GM18498 (cell line): Measurements from ENCODE around the gene METRNL.
"Not testable (repeated sequence)": the region's sequence is repeated elsewhere in the genome, so short reads cannot be mapped to it uniquely, and the experiment has no call there.

Experiments used
- ATAC-seq: cut with Tn5 transposase; IDR thresholded peaks from one replicate; pipeline ENCODE4 v1.9.1; 2021; ENCODE audit warnings: mild to moderate bottlenecking, moderate library complexity; ENCODE audit not compliant: unreplicated experiment

METRNL gene

GRCh38 chr17:83065660-83066542, 13.5 kb upstream of the METRNL start:
- ATAC-seq, result no peak

DNA sequence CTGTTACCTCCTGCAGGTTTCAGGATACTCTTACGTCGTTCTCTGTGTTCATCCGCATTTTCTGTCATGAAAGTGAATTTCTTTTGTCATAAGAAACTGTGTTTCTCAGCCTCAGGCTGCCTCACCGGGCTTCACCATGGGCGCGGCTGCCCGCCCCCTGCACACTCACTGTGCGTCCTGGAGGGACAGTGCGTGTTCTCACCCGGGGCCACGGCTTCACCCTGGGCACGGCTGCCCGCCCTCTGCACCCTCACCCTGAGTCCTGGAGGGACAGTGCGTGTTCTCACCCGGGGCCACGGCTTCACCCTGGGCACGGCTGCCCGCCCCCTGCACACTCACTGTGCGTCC, 12.9 kb upstream of the METRNL start:
- ATAC-seq, result not testable (repeated sequence)

DNA sequence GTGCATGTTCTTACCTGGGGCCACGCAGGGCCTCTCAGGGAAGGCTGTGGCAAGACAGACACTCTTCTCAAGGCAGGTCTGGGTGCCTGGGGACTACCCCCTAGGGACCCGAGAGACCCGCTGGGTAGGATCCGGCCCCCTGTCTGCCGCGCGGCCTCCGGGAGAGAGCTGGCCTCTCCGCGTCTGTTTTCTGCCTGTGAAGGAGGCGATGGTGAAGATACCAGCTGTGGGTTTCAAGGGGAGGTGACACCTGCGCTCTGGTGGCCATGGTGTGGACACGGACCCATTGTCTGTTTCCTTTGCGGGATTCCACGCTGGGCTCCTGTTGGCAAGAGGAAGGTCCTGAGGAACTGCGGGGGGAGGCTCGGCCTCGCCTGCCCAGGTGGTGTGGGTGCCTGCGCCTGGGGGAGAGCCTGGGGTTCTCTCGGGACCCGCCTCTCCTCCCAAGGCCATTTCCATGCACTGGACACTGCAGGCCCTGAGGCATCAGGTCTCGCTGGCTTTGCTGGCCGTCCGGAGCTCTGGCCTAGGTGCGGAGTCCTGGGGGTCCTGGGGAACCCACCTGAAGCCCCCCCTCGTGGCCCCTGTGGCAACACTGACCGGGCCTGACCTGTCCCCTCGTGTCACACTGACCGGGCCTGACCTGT, 12.2 kb upstream of the METRNL start:
- ATAC-seq, result no peak

DNA sequence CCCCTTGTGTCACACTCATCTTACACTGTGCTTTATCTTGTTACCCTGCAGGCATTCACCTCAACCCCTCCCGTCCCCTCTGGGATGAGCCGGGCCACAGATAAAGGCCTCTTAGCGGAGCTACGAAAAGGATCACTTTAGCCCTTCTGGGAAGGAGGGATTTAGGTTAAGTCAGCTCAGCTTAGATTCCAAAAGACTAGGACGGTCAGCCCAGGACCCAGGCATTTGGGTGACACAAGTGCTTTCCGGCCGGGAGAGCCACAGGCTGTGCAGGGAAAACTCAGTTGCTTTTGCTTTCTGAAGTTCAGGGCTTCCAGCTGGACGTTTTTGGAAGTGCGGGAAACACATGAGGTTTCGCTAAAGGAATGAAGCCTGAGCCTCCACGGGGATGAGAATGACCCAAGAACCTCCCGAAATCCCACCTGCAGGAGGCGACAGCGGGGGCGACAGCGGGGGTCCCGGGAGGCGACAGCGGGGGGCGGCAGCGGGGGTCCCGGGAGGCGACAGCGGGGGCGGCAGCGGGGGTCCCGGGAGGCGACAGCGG, 11.6 kb upstream of the METRNL start:
- no peak for ATAC-seq

- ATAC-seq, result no peak
Measured at GRCh38 chr17:83068641-83069570, 10.5 kb upstream of the METRNL start.

DNA sequence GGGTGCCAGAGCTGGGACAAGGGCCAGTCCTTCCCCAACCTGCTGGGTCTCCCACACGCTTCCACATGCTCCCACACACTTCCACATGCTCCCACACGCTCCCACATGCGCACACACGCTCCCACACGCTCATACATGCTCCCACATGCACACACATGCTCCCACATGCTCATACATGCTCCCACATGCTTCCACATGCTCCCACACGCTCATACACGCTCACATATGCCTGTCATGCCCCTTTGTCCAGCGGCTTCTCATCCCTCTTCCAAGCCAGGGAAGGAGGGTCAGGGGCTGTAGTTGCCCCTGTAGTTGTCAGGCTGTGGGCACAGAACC, 9.9 kb upstream of the METRNL start:
- ATAC-seq, result no peak

DNA sequence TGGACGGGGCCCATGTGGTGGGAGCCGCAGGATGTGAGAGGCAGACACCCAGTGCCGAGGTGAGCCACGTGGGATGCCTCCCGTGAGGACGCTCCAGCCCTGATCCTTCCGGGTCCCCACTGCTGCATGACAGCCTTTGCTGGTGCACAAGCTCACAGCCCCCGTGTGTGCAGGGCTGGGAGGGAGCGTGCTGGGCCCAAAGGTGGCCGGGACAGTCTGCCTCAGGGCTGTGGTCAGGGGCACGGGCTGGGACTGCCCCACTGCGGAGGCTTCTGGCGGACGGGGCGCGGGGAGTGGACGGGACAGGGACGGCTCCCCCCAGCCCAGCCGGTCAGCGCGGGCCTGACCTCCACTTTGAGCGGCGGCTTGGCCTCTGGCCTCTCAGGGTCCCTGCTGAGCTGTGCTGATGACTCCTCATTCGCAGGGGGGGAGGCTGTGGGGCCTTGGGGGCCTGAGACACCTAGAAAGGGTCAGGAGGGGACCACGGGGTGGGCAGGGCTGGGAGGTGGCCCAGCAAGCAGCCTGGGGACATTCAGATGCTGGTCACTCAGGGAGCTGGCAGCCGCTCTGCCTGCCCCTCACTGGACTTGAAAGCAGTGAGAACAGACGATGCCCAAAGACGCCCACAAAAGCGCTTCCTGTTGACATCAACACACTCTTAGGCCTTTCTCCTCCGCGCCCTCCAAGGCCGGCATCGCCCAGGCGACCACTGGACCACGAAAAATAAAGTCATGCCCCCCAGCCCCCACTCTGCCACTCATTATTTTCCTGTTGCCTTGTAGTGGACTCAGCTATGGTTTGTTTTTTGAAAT, 9.3 kb upstream of the METRNL start:
- no peak for ATAC-seq

GRCh38 chr17:83070800-83071341, 8.5 kb upstream of the METRNL start:
- ATAC-seq, result no peak

GRCh38 chr17:83071365-83071764, 8.0 kb upstream of the METRNL start:
- ATAC-seq, result no peak

- ATAC-seq, result no peak
Measured at GRCh38 chr17:83071966-83072562, 7.3 kb upstream of the METRNL start.

DNA sequence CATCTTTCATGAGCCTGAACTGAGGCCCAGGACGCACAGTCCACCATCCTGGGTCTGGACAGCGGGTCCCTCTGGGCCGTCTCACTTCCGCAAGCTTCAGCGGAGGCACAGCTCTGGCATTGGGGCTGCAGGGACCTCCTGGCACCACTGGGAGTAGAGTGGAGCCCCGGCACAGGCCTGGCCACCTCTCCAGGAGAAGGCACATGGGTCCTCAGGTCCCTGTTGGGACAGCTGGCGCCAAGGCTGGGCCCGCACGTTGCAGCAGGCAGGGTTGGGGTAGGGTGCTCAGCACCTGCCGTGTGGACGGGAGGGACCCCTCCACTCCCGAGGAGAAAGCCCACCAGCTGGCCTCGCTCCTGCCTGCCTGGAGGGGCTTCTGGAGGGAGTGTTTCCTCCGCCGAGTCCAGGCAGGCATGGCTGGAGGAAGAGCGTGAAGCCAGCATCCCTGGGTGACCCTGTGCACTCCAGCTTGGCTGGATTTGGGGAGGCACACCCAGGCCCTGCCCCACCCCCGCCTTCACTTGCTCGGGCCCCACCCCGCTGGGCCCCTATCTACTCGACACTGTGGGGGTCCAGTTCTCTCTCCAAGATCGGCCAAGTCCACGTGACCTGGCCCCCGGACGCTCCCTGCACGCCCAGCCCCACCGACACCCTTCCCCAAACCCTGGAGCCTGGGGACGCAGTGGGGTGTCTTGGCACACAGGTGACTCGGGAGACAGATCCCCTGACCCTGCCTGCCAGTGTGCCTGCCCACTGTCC, 6.6 kb upstream of the METRNL start:
- ATAC-seq, result no peak

DNA sequence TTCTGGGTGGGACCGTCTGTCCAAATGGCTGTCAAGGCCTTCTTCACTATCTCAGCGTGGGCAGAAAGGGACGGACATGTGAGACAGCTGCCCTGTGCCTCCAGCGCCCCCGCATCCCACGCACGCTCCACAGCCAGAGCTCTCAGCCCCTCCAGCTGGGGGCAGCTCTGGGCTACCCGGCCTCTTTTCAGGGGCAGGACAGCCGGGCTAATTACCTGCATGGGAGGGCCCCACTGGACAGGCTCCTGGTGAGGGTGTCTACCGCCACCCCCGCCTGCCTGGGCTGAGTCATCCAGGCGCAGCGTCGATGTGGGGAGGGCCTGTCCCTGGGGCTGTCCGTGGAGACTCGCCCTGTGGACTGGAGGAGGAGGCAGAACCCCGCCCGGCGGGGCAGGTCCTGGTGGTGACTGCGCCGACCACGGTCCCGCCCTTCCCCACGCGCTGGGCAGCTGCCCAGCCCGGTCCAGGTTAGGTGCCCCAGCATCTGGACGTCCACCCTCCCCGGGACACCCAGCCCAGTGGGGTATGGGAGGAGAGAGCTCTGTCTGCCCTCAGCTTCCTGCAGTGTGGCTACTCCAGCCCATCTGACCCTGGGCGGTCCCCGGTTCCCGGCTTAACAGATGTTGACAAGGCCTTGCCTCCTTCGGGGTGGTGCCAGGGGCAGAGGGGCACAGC, 5.9 kb upstream of the METRNL start:
- no peak for ATAC-seq

- no peak for ATAC-seq
Measured at GRCh38 chr17:83074486-83075223, 4.8 kb upstream of the METRNL start.

- ATAC-seq, result no peak
Measured at GRCh38 chr17:83075270-83075880, 4.0 kb upstream of the METRNL start.

GRCh38 chr17:83076938-83077337, 2.5 kb upstream of the METRNL start:
- no peak for ATAC-seq

DNA sequence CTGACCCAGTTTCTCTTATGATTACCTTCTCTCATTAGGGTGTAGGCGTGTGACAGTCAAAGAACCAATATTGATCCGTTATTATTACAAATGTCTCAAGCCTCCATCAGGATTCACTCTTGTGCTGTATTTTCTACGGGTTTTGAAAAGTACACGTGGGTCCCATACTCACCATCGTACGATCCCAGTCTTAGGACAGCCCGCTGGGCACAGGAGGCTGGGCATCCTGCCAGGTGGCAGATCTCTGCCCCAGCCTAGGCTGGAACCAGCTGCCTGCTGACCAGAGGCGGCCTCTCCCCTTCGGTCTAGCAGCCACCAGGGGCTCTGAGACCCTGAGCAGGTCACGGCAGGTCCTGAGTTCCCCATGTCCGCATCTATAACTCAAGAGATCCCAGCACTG, 2.0 kb upstream of the METRNL start:
- no peak for ATAC-seq

DNA sequence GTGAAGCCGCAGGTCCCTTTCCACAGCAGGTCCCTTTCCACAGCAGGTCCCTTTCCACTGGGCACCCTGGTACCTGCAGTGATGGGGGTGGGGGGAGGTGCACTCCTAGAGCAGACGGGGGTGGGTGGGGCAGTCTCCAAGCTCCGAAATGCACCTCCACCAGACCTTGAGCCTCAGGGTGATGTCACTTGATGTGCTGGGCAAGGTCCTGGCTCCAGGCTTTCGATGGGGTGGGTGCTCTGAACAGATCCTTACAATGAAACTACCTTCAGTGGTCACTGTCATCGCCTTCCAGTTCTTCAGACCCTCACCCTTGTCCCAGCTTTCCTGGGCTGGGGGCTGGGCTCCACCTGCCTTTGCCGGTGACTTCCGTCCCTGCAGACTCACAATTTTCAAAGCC, 1.5 kb upstream of the METRNL start:
- ATAC-seq, result no peak
